B cell (primary cell): ENCODE results near the gene ABCC1. TPM values are rescaled to one million over a fixed set of nuclear protein-coding genes. Genes with fewer than 3 reads are reported as not detected.

Experiments
- ATAC-seq: fragments of 200-7000 bp; cut with Tn5 transposase; one replicate; pipeline ENCODE4 v1.10.0; 2021; ENCODE audit warnings: low read depth, mild to moderate bottlenecking, moderate number of reproducible peaks, moderate library complexity
- CTCF ChIA-PET: fragments of 350-600 bp; sonication (Branson Sonifier 250); formaldehyde crosslinking; loops from one replicate; lab custom pipeline; 2021; ENCODE audit warnings: antibody characterized with exemption, inconsistent platforms; lab: Charles Lee
- POLR2A ChIA-PET: fragments of 350-600 bp; sonication (Branson Sonifier 250); formaldehyde crosslinking; loops from one replicate; lab custom pipeline; 2021; ENCODE audit warnings: antibody characterized with exemption; lab: Charles Lee
- DNase-seq: peaks from one replicate; pipeline ENCODE4 v3.0.0; 2013
- H2AFZ ChIP-seq: 2 replicates; pipeline ENCODE4 v1.6.1; 2012; ENCODE audit warnings: mild to moderate bottlenecking, low read depth, low read length; ENCODE audit not compliant: insufficient read depth, poor library complexity, severe bottlenecking
- H3K27ac ChIP-seq, 2 donors: 1 replicate in 1 of 2; 2 replicates in 1 of 2; pipeline ENCODE4 v1.5.1; 2012 to 2013; ENCODE audit warnings: low read length in 2 of 2, mild to moderate bottlenecking in 2 of 2, moderate library complexity in 1 of 2
- H3K27me3 ChIP-seq, 4 experiments: fragments of 200-600 bp in 1 of 4; sonication (generic) in 1 of 4; replicated peaks in 1 of 4; 1 replicate in 2 of 4; 2 replicates in 2 of 4; pipeline versions ENCODE4 v1.6.1 to v1.7.0; 2013 to 2016; ENCODE audit warnings: low read length in 3 of 4, mild to moderate bottlenecking in 2 of 4, mixed read lengths in 1 of 4, moderate library complexity in 1 of 4; ENCODE audit not compliant: insufficient read depth in 4 of 4, control insufficient read depth in 3 of 4; ENCODE audit errors: control extremely low read depth in 1 of 4
- H3K36me3 ChIP-seq, 2 experiments: replicated peaks in 1 of 2; 1 replicate in 1 of 2; 2 replicates in 1 of 2; pipeline versions ENCODE4 v1.6.1 to v1.7.1; 2013; ENCODE audit warnings: low read length in 1 of 2; ENCODE audit not compliant: insufficient read depth in 2 of 2, control insufficient read depth in 1 of 2; ENCODE audit errors: control extremely low read depth in 1 of 2, extremely low read depth in 1 of 2
- H3K4me1 ChIP-seq, 2 donors: fragments of 200-600 bp in 1 of 2; sonication (generic) in 1 of 2; 1 replicate in 1 of 2; 2 replicates in 1 of 2; pipeline versions ENCODE4 v1.5.1 to v1.6.1; 2013 to 2017; ENCODE audit warnings: low read length in 2 of 2; ENCODE audit not compliant: control insufficient read depth in 2 of 2, insufficient read depth in 2 of 2
- H3K4me2 ChIP-seq: replicated peaks from 2 replicates; pipeline ENCODE3; 2012; ENCODE audit warnings: mild to moderate bottlenecking, low read depth, low read length; ENCODE audit not compliant: poor library complexity, severe bottlenecking
- H3K4me3 ChIP-seq, 5 experiments: fragments of 200-600 bp in 1 of 5; sonication (generic) in 1 of 5; 1 replicate in 3 of 5; 2 replicates in 2 of 5; pipeline versions ENCODE4 v1.5.1 to v1.7.0; 2011 to 2016; ENCODE audit warnings: low read length in 4 of 5, mild to moderate bottlenecking in 4 of 5, low read depth in 2 of 5, control low read depth in 1 of 5, moderate library complexity in 1 of 5; ENCODE audit not compliant: insufficient read depth in 1 of 5; ENCODE audit errors: control extremely low read depth in 1 of 5, extremely low read depth in 1 of 5
- H3K79me2 ChIP-seq: fragments of 200-600 bp; sonication (generic); one replicate; pipeline ENCODE4 v1.6.0; 2016; ENCODE audit warnings: low read length; ENCODE audit not compliant: control insufficient read depth, insufficient read depth
- H3K9ac ChIP-seq: fragments of 200-600 bp; sonication (generic); 2 replicates; pipeline ENCODE4 v1.6.1; 2017; ENCODE audit warnings: mild to moderate bottlenecking, low read length, moderate library complexity
- H3K9me3 ChIP-seq, 3 donors: one replicate each; pipeline versions ENCODE4 v1.6.1 to v1.7.1; 2013; ENCODE audit warnings: low read length in 2 of 3; ENCODE audit not compliant: control insufficient read depth in 2 of 3, insufficient read depth in 1 of 3; ENCODE audit errors: control extremely low read depth in 1 of 3
- H4K20me1 ChIP-seq: 2 replicates; pipeline ENCODE4 v1.6.0; 2012; ENCODE audit warnings: mild to moderate bottlenecking, low read length; ENCODE audit not compliant: insufficient read depth, control insufficient read depth, poor library complexity, severe bottlenecking
- H3K27ac Mint-ChIP-seq: one replicate; pipeline ENCODE4 v1.8.0; 2021; ENCODE audit warnings: mixed read lengths
- H3K27me3 Mint-ChIP-seq: one replicate; pipeline ENCODE4 v1.8.0; 2021; ENCODE audit warnings: mixed read lengths
- H3K4me1 Mint-ChIP-seq: one replicate; pipeline ENCODE4 v1.8.0; 2021; ENCODE audit warnings: mixed read lengths
- H3K4me3 Mint-ChIP-seq: one replicate; pipeline ENCODE4 v1.8.0; 2021; ENCODE audit warnings: mixed read lengths
- H3K9me3 Mint-ChIP-seq: one replicate; pipeline ENCODE4 v1.8.0; 2022; ENCODE audit warnings: mixed read lengths; ENCODE audit not compliant: insufficient read depth
- EZH2 ChIP-seq: IDR thresholded peaks from 2 replicates; pipeline ENCODE4 v1.6.1; 2012; ENCODE audit warnings: borderline replicate concordance, low read depth, mild to moderate bottlenecking, moderate library complexity, low read length; ENCODE audit not compliant: insufficient read depth, poor library complexity, severe bottlenecking
- WGBS: methylation state at CpG from one replicate; pipeline ENCODE4 v1.1.5; 2013; ENCODE audit warnings: missing lambda C conversion rate; ENCODE audit not compliant: insufficient coverage; 5-methylcytosine and 5-hydroxymethylcytosine counted together
- intact Hi-C: fragments of 100-400 bp; cut with micrococcal nuclease; formaldehyde crosslinking; loops from one replicate; pipeline ENCODE4 v1.10.0; 2022
- polyA plus RNA-seq: library from polyadenylated mRNA; depleted of rRNA; stranded (reverse); fragments of >200 nt; gene quantifications from 2 replicates; pipeline ENCODE4 v1.2.3, GENCODE V29; 2012
- total RNA-seq, 2 donors: library from RNA; stranded (reverse); fragments of 120-200 nt in 1 of 2; gene quantifications; 1 replicate in 1 of 2; 2 replicates in 1 of 2; pipeline versions ENCODE4 v1.2.3 to v1.2.4, GENCODE V29; 2013 to 2022
- TF ChIP-seq, protein P1 (sequence below): fragments of 200-600 bp; IDR thresholded peaks from one replicate; pipeline ENCODE4 v1.8.0; 2022; ENCODE audit warnings: antibody characterized with exemption, mild to moderate bottlenecking

The ABCC1 gene
- total and polyA plus RNA-seq, 2 donors (not counting 1 experiment from before 2014, with no cell fraction given) = 21.8 to 73.0 TPM

DNA sequence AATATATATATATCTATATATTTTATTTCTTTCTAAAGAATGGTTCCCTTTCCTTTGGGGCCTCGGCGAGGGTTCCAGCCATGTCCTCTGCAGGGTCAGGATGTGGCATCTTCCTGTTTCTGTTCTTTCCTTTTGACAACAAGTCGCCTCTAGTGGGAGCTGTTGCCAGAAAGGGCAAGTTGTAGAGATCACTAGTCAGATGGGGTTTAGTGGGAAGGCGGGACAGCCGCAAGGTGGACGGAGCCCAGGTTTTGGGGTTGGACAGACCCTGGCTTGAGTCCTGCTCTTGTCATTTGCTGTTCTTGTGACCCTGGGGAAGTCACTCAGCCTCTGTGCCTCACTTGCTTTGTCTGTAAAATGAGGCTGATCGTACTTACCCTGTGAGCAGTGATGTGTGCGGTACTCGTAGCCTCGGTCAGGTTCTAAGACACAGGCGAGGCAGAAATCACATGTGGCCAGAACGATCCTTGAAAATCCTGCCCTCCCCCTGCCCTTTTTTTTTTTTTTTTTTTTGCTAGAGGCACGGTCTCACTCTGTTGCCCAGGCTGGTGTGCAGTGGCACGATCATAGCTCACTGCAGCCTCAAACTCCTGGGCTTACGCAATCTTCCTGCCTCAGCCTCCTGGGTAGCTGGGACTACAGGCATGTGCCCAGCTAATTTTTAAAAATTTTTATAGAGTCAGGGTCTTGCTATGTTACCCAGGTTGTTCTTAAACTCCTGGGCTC is 193.8 kb downstream of the ABCC1 start:
- Histone ChIP-seq H3K4me2 (no peak overlapping the region), H3K4me1 (no peaks in the 10 kb centered on the region), H3K27me3 (no peaks in the 10 kb centered on the region), H3K4me3 (no peak overlapping the region), H2AFZ (no peak overlapping the region), H3K9ac (no peak overlapping the region), H3K36me3 (peaks cover 0 to 62% of the 10 kb centered on the region in 2 experiments), H3K9me3 (peaks cover 0 to 4% (median 0%) of the 10 kb centered on the region in 3 donors), H3K27ac (no peak overlapping the region), H3K79me2 (no peaks in the 10 kb centered on the region), H4K20me1 (no peaks in the 10 kb centered on the region)
- Mint-ChIP-seq H3K4me1 (peaks cover 11% of the 10 kb centered on the region), H3K27ac (peak overlapping the region; percentile 41), H3K4me3 (peak overlapping the region; percentile 19), H3K9me3 (no peaks in the 10 kb centered on the region), H3K27me3 (no peaks in the 10 kb centered on the region)
- ATAC-seq (peak; percentile 33), DNase-seq (no peak)
- ChIA-PET POLR2A (interaction anchor here (0.7 kb wide), 1 partner anchor 146 kb away, joined by 3 read pairs; no protein-coding TSS in a partner anchor), CTCF (no interaction called here)
- 79% methylated on average over 12 of the region's 15 CpGs for WGBS
- no peak for TF ChIP-seq EZH2
- TF ChIP-seq, protein P1, sequence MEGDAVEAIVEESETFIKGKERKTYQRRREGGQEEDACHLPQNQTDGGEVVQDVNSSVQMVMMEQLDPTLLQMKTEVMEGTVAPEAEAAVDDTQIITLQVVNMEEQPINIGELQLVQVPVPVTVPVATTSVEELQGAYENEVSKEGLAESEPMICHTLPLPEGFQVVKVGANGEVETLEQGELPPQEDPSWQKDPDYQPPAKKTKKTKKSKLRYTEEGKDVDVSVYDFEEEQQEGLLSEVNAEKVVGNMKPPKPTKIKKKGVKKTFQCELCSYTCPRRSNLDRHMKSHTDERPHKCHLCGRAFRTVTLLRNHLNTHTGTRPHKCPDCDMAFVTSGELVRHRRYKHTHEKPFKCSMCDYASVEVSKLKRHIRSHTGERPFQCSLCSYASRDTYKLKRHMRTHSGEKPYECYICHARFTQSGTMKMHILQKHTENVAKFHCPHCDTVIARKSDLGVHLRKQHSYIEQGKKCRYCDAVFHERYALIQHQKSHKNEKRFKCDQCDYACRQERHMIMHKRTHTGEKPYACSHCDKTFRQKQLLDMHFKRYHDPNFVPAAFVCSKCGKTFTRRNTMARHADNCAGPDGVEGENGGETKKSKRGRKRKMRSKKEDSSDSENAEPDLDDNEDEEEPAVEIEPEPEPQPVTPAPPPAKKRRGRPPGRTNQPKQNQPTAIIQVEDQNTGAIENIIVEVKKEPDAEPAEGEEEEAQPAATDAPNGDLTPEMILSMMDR = peak; percentile 35
- intact Hi-C loops = no loop called here

DNA sequence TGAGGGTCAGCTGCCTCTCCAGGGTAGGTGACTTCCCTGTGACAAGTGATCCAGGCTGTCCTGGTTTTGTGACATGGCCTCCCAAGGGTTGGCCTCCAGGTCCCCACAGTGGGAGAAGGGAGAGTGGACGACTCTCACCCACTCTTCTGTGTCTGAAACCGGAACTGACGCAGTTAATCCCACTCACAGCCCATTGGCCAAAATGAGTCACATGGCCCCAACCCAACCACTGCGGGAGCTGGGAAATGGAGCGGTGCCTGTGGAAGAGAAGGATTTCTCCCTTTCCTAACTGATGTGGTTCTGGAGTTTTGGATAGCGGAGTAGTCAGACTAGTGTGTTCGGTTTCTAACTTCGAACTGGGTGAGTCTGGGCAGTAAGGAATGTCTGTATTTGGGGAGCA is 194.5 kb downstream of the ABCC1 start:
- Histone ChIP-seq H3K4me2 (no peak overlapping the region), H3K27me3 (no peaks in the 10 kb centered on the region), H3K4me1 (no peaks in the 10 kb centered on the region), H3K9ac (no peak overlapping the region), H3K36me3 (peaks cover 0 to 55% of the 10 kb centered on the region in 2 experiments), H3K4me3 (no peak overlapping the region), H4K20me1 (no peaks in the 10 kb centered on the region), H2AFZ (no peak overlapping the region), H3K9me3 (peaks cover 0 to 4% (median 0%) of the 10 kb centered on the region in 3 donors), H3K27ac (no peak overlapping the region), H3K79me2 (no peaks in the 10 kb centered on the region)
- H3K27me3 Mint-ChIP-seq = no peaks in the 10 kb centered on the region
- ChIA-PET CTCF (no interaction called here), POLR2A (no interaction called here)
- no peak overlapping the region for H3K4me3 Mint-ChIP-seq
- ATAC-seq (no peak), DNase-seq (no peak)
- WGBS = no CpG with 5 or more reads among the region's 8 CpGs
- H3K9me3 Mint-ChIP-seq = no peaks in the 10 kb centered on the region
- intact Hi-C loops = no loop called here
- H3K4me1 Mint-ChIP-seq = peaks cover 11% of the 10 kb centered on the region
- H3K27ac Mint-ChIP-seq = no peak overlapping the region
- no peak for TF ChIP-seq EZH2
- TF ChIP-seq, protein P1 = no peak
